GM19025 (cell line): ENCODE measurements around the gene RNF41.
"Not testable (repeated sequence)": the region's sequence is repeated elsewhere in the genome, so short reads cannot be mapped to it uniquely, and the experiment has no call there.

ENCODE experiments used
- ATAC-seq: cut with Tn5 transposase; IDR thresholded peaks from one replicate; pipeline ENCODE4 v1.9.1; 2021; ENCODE audit warnings: mild to moderate bottlenecking, low read depth, moderate library complexity; ENCODE audit not compliant: unreplicated experiment

The RNF41 gene

GRCh38 chr12:56221757-56222530 lies at the start of gene RNF41:
Gene RNF41, minus strand, starts transcription at chr12:56221922. Its CDS starts 7,875 bp downstream, at chr12:56214047.
- ATAC-seq, result peak; percentile 76

GRCh38 chr12:56271031-56271430 lies 49.3 kb upstream of the RNF41 start:
- ATAC-seq, result no peak

GRCh38 chr12:56267443-56268071 lies 45.8 kb upstream of the RNF41 start:
- ATAC-seq, result peak; percentile 17

- peak; percentile 89 for ATAC-seq
Observed at GRCh38 chr12:56266693-56267442, 45.1 kb upstream of the RNF41 start, which contains the start of gene COQ10A. Gene COQ10A, plus strand, starts transcription at chr12:56266942. Its CDS starts 177 bp downstream, at chr12:56267119.

GRCh38 chr12:56266068-56266692 lies 44.5 kb upstream of the RNF41 start:
- ATAC-seq, result not testable (repeated sequence)

- ATAC-seq, result not testable (repeated sequence)
Observed at GRCh38 chr12:56262955-56263354, 41.2 kb upstream of the RNF41 start.

- no peak for ATAC-seq
Observed at GRCh38 chr12:56261503-56262232, 39.9 kb upstream of the RNF41 start.

- ATAC-seq, result no peak
Observed at GRCh38 chr12:56260921-56261320, 39.2 kb upstream of the RNF41 start.

GRCh38 chr12:56260380-56260779 lies 38.7 kb upstream of the RNF41 start:
- ATAC-seq, result no peak

- ATAC-seq, result no peak
Observed at GRCh38 chr12:56258820-56259183, 37.1 kb upstream of the RNF41 start.

- peak; percentile 95 for ATAC-seq
Observed at GRCh38 chr12:56258068-56258819, 36.5 kb upstream of the RNF41 start, which contains the start of gene ANKRD52. Gene ANKRD52, minus strand, starts transcription at chr12:56258384. Its CDS starts 115 bp downstream, at chr12:56258269.

GRCh38 chr12:56257491-56258067 lies 35.9 kb upstream of the RNF41 start:
- no peak for ATAC-seq

- no peak for ATAC-seq
Observed at GRCh38 chr12:56257071-56257470, 35.3 kb upstream of the RNF41 start.

GRCh38 chr12:56256326-56256960 lies 34.7 kb upstream of the RNF41 start:
- ATAC-seq, result no peak

GRCh38 chr12:56255671-56256070 lies 33.9 kb upstream of the RNF41 start:
- ATAC-seq, result no peak

- no peak for ATAC-seq
Observed at GRCh38 chr12:56253091-56253490, 31.4 kb upstream of the RNF41 start.

- no peak for ATAC-seq
Observed at GRCh38 chr12:56252649-56253048, 30.9 kb upstream of the RNF41 start.

- no peak for ATAC-seq
Observed at GRCh38 chr12:56248711-56249110, 27.0 kb upstream of the RNF41 start.
